Sigmoid colon (tissue), 4 donors: ENCODE results near the gene EXOC1L.

ENCODE experiments used
- CTCF ChIP-seq, 4 experiments: fragments of 450-650 bp in 3 of 4; fragments of 200-600 bp in 1 of 4; IDR thresholded peaks; one replicate each; pipeline ENCODE4 v1.5.1; 2016 to 2019; ENCODE audit warnings: antibody characterized with exemption in 4 of 4, mild to moderate bottlenecking in 3 of 4, moderate library complexity in 2 of 4
- EP300 ChIP-seq, 4 donors: sonication (generic); formaldehyde crosslinking; IDR thresholded peaks; one replicate each; pipeline ENCODE4 v1.6.1; 2017; ENCODE audit warnings: antibody characterized with exemption in 4 of 4
- POLR2A ChIP-seq, 2 donors: fragments of 450-650 bp; IDR thresholded peaks; one replicate each; pipeline ENCODE4 v1.6.1; 2016; ENCODE audit warnings: antibody characterized with exemption in 2 of 2, mild to moderate bottlenecking in 2 of 2, moderate library complexity in 2 of 2
- POLR2AphosphoS5 ChIP-seq, 4 donors: sonication (generic); formaldehyde crosslinking; IDR thresholded peaks; one replicate each; pipeline ENCODE4 v1.6.1; 2017; ENCODE audit warnings: antibody characterized with exemption in 4 of 4

- TF ChIP-seq CTCF (IDR thresholded peaks at IDR 0.05) (no peak), EP300 (IDR thresholded peaks at IDR 0.05) (no peak), POLR2AphosphoS5 (IDR thresholded peaks at IDR 0.05) (no peak), POLR2A (IDR thresholded peaks at IDR 0.05) (no peak)
Observed at GRCh38 chr4:55827582-55827981, 8.0 kb downstream of the EXOC1L start.
